Stimulated activated CD4-positive, alpha-beta T cell treated with anti-CD3 and anti-CD28 coated beads, Interleukin-12 subunit alpha, Interleukin-12 subunit beta, amount 100 ng/mL, for 48 hours (primary cell): Measurements from ENCODE around the gene C10orf71.

Experiments used
- DNase-seq, 3 donors: peaks; one replicate each; pipeline ENCODE4 v3.0.0-alpha.2; 2020; ENCODE audit warnings: low read depth in 2 of 3, low spot score in 1 of 3

The C10orf71 gene

GRCh38 chr10:49359349-49360270, 60.6 kb downstream of the C10orf71 start:
- DNase-seq = no peak

- DNase-seq = no peak
Measured at GRCh38 chr10:49360271-49361177, 61.6 kb downstream of the C10orf71 start.

GRCh38 chr10:49361178-49361554, 62.2 kb downstream of the C10orf71 start:
- DNase-seq = no peak

GRCh38 chr10:49361735-49362568, 63.0 kb downstream of the C10orf71 start:
- DNase-seq = no peak

- DNase-seq = no peak
Measured at GRCh38 chr10:49362596-49363260, 63.8 kb downstream of the C10orf71 start.

- DNase-seq = no peak
Measured at GRCh38 chr10:49363309-49364031, 64.5 kb downstream of the C10orf71 start.

- DNase-seq = no peak
Measured at GRCh38 chr10:49364051-49364450, 65.1 kb downstream of the C10orf71 start.

- no peak for DNase-seq
Measured at GRCh38 chr10:49364747-49365146, 65.8 kb downstream of the C10orf71 start.

- no peak for DNase-seq
Measured at GRCh38 chr10:49365275-49365674, 66.3 kb downstream of the C10orf71 start.

GRCh38 chr10:49365675-49366415, 66.9 kb downstream of the C10orf71 start:
- no peak for DNase-seq

GRCh38 chr10:49366460-49366859, 67.5 kb downstream of the C10orf71 start:
- no peak for DNase-seq

GRCh38 chr10:49367600-49367999, 68.6 kb downstream of the C10orf71 start:
- DNase-seq = no peak

- no peak for DNase-seq
Measured at GRCh38 chr10:49368256-49368655, 69.3 kb downstream of the C10orf71 start.

GRCh38 chr10:49369216-49370162, 70.5 kb downstream of the C10orf71 start:
- DNase-seq = no peak

- DNase-seq = no peak
Measured at GRCh38 chr10:49370326-49371100, 71.5 kb downstream of the C10orf71 start.

- DNase-seq = no peak
Measured at GRCh38 chr10:49371967-49372366, 73.0 kb downstream of the C10orf71 start.

GRCh38 chr10:49373361-49373760, 74.4 kb downstream of the C10orf71 start:
- no peak for DNase-seq
